Stimulated activated CD8-positive, alpha-beta memory T cell treated with anti-CD3 and anti-CD28 coated beads, Interleukin-4, amount 100 ng/mL, for 4 hours (primary cell): ENCODE measurements around the gene MPV17L2.
"Not testable (repeated sequence)": the region's sequence is repeated elsewhere in the genome, so short reads cannot be mapped to it uniquely, and the experiment has no call there.

ENCODE experiments used
- DNase-seq, 2 donors: peaks; one replicate each; pipeline ENCODE4 v3.0.0-alpha.2; 2020; ENCODE audit warnings: low read depth in 2 of 2, low spot score in 1 of 2

The MPV17L2 gene

GRCh38 chr19:18192673-18193387 is at the start of gene MPV17L2:
Gene MPV17L2, plus strand, starts transcription at chr19:18193218. Its CDS starts 64 bp downstream, at chr19:18193282.
- DNase-seq = peak; percentile 93 to 97

- no peak for DNase-seq
Measured at GRCh38 chr19:18143902-18144301, 49.1 kb upstream of the MPV17L2 start.

- no peak for DNase-seq
Measured at GRCh38 chr19:18144361-18144760, 48.7 kb upstream of the MPV17L2 start.

- DNase-seq = no peak
Measured at GRCh38 chr19:18144906-18145305, 48.1 kb upstream of the MPV17L2 start.

GRCh38 chr19:18145391-18145999 is 47.5 kb upstream of the MPV17L2 start:
- DNase-seq = no peak

GRCh38 chr19:18147396-18147795 is 45.6 kb upstream of the MPV17L2 start:
- no peak for DNase-seq

- no peak for DNase-seq
Measured at GRCh38 chr19:18149596-18149975, 43.4 kb upstream of the MPV17L2 start.

- DNase-seq = no peak
Measured at GRCh38 chr19:18150776-18151624, 42.0 kb upstream of the MPV17L2 start.

GRCh38 chr19:18152442-18152816 is 40.6 kb upstream of the MPV17L2 start:
- DNase-seq = peak; percentile 86 to 91

GRCh38 chr19:18152817-18153555 is 40.0 kb upstream of the MPV17L2 start, which contains the start of gene PIK3R2:
Gene PIK3R2, plus strand, starts transcription at chr19:18153163. Its CDS starts 2,717 bp downstream, at chr19:18155880.
- peak; percentile 97 to 98 for DNase-seq

- no peak for DNase-seq
Measured at GRCh38 chr19:18153556-18154134, 39.4 kb upstream of the MPV17L2 start.

GRCh38 chr19:18155095-18156087 is 37.6 kb upstream of the MPV17L2 start:
- DNase-seq = no peak

GRCh38 chr19:18156268-18156667 is 36.8 kb upstream of the MPV17L2 start:
- no peak for DNase-seq

GRCh38 chr19:18156841-18157464 is 36.1 kb upstream of the MPV17L2 start:
- DNase-seq = no peak

GRCh38 chr19:18157465-18158063 is 35.5 kb upstream of the MPV17L2 start:
- no peak for DNase-seq

- no peak for DNase-seq
Measured at GRCh38 chr19:18158467-18158866, 34.6 kb upstream of the MPV17L2 start.

- not testable (repeated sequence) for DNase-seq
Measured at GRCh38 chr19:18159059-18159616, 33.9 kb upstream of the MPV17L2 start.

- no peak for DNase-seq
Measured at GRCh38 chr19:18159810-18160209, 33.2 kb upstream of the MPV17L2 start.
